BLaER1 treated with 17β-estradiol and CSF1 and Interleukin-3, amounts not matched to agents 10 nM and 100 nM (cell line): Measurements from ENCODE around the gene USP33.
"Not testable (repeated sequence)": the region's sequence is repeated elsewhere in the genome, so short reads cannot be mapped to it uniquely, and the experiment has no call there.

ENCODE experiments used
- H3K27ac ChIP-seq, 11 experiments: shearing (Covaris generic); formaldehyde crosslinking; 2 replicates each; pipeline ENCODE4 v1.8.1; 2022
- H3K27me3 ChIP-seq, 11 experiments: shearing (Covaris generic); formaldehyde crosslinking; 2 replicates each; pipeline ENCODE4 v1.8.1; 2022
- H3K36me3 ChIP-seq, 11 experiments: shearing (Covaris generic); formaldehyde crosslinking; 2 replicates each; pipeline ENCODE4 v1.8.1; 2022
- H3K4me1 ChIP-seq, 10 experiments: shearing (Covaris generic); formaldehyde crosslinking; 2 replicates each; pipeline ENCODE4 v1.8.1; 2022
- H3K4me2 ChIP-seq, 11 experiments: shearing (Covaris generic); formaldehyde crosslinking; 2 replicates each; pipeline ENCODE4 v1.8.1; 2022
- H3K4me3 ChIP-seq, 10 experiments: shearing (Covaris generic); formaldehyde crosslinking; 2 replicates each; pipeline ENCODE4 v1.8.1; 2022
- H3K9ac ChIP-seq, 11 experiments: shearing (Covaris generic); formaldehyde crosslinking; 2 replicates each; pipeline ENCODE4 v1.8.1; 2022
- H3K9me3 ChIP-seq, 11 experiments: shearing (Covaris generic); formaldehyde crosslinking; replicated peaks in 1 of 11; 2 replicates each; pipeline ENCODE4 v1.8.1; 2022
- H4K20me1 ChIP-seq, 11 experiments: shearing (Covaris generic); formaldehyde crosslinking; 2 replicates each; pipeline ENCODE4 v1.8.1; 2022
- Cebpa-rat ChIP-seq, 11 experiments: shearing (Covaris generic); IDR thresholded peaks; 2 replicates each; pipeline ENCODE4 v1.8.1; 2022

USP33 gene

DNA sequence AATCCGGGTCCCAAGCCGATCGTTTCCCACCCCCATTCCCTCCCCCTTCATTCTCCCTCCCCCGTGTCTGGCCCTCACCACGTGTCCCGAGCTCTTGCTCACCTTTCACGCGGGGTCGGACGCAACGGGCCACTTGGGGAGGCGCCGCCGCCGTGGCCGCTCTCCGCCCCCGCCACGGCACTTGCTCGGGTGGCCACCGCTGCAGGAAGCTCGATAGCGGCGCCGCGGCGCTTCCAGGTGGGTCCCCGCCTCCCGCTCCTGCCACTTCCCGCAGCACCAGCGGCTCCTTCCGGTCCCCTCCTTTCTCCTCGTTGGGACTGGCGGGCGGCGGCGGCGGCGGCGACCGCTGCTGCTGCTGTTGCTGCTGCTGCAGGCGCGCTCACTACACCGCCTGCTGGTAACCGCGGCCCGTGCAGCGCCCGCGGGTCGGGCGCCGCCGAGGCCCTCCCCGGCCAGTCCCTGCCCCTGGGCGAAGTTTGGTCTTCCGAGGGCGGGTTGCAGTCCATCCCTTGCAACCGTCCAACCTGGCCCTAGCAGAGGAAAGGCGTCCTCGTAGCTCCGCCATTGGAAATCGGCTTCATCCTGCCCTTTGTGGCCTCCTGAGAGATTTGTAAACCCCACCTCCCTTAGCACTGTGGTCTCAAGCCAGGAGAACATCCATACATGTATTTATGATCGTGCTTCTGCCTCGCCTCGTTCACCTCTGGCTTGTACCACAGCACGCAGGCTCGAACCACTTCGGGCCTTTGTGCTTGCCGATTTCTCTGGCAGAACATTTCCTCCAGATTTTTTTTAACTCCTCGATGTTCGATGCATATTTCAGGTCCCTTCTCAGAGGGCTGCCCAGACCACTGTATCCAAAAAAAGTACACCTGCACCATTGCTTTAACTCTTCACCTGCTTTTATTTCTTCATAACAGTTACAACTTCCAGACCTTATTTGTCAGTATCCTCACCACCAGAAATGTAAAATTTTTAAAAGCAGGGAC, 76.2 kb downstream of the USP33 start:
- H3K4me1 ChIP-seq, result peaks cover 21 to 42% (median 32%) of the 10 kb centered on the region in 10 experiments
- peak overlapping the region; percentile 90 to 99 (median 96) for H3K27ac ChIP-seq
- H4K20me1 ChIP-seq, result peaks cover 10 to 41% (median 34%) of the 10 kb centered on the region in 11 experiments; a peak in 20 of 22 replicates
- H3K36me3 ChIP-seq, result peaks cover 0 to 12% (median 0%) of the 10 kb centered on the region in 11 experiments; a peak in 5 of 22 replicates
- H3K9ac ChIP-seq, result peak overlapping the region; percentile 87 to 99 (median 94)
- H3K4me2 ChIP-seq, result peak overlapping the region; percentile 76 to 94 (median 82)
- TF ChIP-seq Cebpa-rat (IDR thresholded peaks at IDR 0.05), result no peak
- H3K4me3 ChIP-seq, result peak overlapping the region; percentile 71 to 97 (median 86)
- H3K9me3 ChIP-seq, result no peaks in the 10 kb centered on the region
- no peaks in the 10 kb centered on the region for H3K27me3 ChIP-seq

- H3K4me1 ChIP-seq, result peaks cover 21 to 45% (median 32%) of the 10 kb centered on the region in 10 experiments
- peak within 1 kb of the TSS; percentile 71 to 97 (median 86) for H3K4me3 ChIP-seq
- peaks cover 13 to 49% (median 42%) of the 10 kb centered on the region in 11 experiments; a peak in 20 of 22 replicates for H4K20me1 ChIP-seq
- no peaks in the 10 kb centered on the region for H3K27me3 ChIP-seq
- peaks cover 0 to 10% (median 0%) of the 10 kb centered on the region in 11 experiments; a peak in 4 of 22 replicates for H3K36me3 ChIP-seq
- peak within 1 kb of the TSS; percentile 87 to 99 (median 94) for H3K9ac ChIP-seq
- no peak for TF ChIP-seq Cebpa-rat (IDR thresholded peaks at IDR 0.05)
- peak within 1 kb of the TSS; percentile 76 to 94 (median 89) for H3K4me2 ChIP-seq
- H3K9me3 ChIP-seq, result no peaks in the 10 kb centered on the region
- H3K27ac ChIP-seq, result peak within 1 kb of the TSS; percentile 90 to 99 (median 96)
Measured at GRCh38 chr1:77682460-77683159, 77.0 kb downstream of the USP33 start, which contains the start of gene ZZZ3. Gene ZZZ3, minus strand, starts transcription at chr1:77682658. Its CDS starts 49,304 bp downstream, at chr1:77633354.

- Histone ChIP-seq H3K36me3 (peaks cover 0 to 28% (median 12%) of the 10 kb centered on the region in 11 experiments; a peak in 13 of 22 replicates), H3K27ac (no peak overlapping the region), H3K4me3 (no peak overlapping the region), H3K4me2 (peak overlapping the region in 10 of 11 experiments; percentile 22 to 94 (median 32); a peak in 16 of 22 replicates), H3K4me1 (peaks cover 21 to 40% (median 30%) of the 10 kb centered on the region in 10 experiments), H3K27me3 (no peaks in the 10 kb centered on the region), H4K20me1 (peaks cover 26 to 74% (median 67%) of the 10 kb centered on the region in 11 experiments; a peak in 21 of 22 replicates), H3K9ac (no peak overlapping the region), H3K9me3 (no peaks in the 10 kb centered on the region)
- TF ChIP-seq Cebpa-rat (IDR thresholded peaks at IDR 0.05), result no peak
Measured at GRCh38 chr1:77680173-77680572, 79.5 kb downstream of the USP33 start.

DNA sequence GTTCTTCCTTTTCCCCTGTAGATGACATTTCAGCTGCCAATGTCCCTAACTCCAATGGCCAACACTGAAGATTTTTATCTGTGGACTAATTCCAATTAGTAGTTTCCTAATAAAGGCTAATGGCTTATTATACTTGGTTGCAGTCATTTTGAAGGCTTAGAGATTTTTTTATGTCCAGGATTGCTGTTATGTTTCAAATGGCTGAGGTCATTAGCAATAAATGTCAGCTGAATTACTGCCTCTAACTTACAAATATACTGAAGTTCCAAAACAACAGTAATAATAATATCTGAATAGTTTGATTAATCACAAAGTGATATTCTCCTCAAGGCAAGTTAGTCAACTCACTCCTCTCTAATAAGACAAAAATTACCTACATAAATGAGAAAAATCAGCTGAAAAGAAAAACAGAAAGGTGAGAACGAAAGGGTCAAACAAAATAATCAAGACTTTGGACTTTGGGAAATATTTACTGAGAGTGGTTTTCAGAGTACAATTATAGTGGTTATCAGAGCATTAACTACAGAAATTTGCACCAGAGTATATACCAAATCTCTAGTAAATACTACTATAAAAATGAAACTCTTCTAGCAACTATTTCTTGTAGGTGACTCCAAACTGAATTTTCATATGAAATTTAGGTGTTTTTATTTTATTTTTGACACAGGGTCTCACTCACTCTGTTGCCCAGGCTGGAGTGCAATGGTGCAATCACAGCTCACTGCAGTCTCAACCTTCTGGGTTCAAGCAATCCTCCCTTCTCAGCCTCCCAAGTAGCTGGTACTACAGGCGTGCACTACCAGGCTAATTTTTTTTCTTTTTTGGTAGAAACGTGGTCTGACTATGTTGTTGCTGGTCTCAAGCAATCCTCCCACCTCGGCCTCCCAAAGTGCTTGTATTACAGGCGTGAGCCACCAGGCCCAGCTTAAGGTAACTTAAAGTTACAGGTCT, 80.7 kb downstream of the USP33 start:
- Histone ChIP-seq H3K27ac (no peak overlapping the region), H3K4me3 (no peak overlapping the region), H4K20me1 (peaks cover 32 to 86% (median 79%) of the 10 kb centered on the region in 11 experiments; a peak in 21 of 22 replicates), H3K4me1 (peaks cover 12 to 36% (median 22%) of the 10 kb centered on the region in 10 experiments), H3K27me3 (no peaks in the 10 kb centered on the region), H3K36me3 (peaks cover 0 to 30% (median 17%) of the 10 kb centered on the region in 11 experiments; a peak in 13 of 22 replicates), H3K4me2 (peak overlapping the region in 2 of 11 experiments; percentile 28 to 94; a peak in 3 of 22 replicates), H3K9ac (no peak overlapping the region), H3K9me3 (no peaks in the 10 kb centered on the region)
- TF ChIP-seq Cebpa-rat (IDR thresholded peaks at IDR 0.05), result no peak

DNA sequence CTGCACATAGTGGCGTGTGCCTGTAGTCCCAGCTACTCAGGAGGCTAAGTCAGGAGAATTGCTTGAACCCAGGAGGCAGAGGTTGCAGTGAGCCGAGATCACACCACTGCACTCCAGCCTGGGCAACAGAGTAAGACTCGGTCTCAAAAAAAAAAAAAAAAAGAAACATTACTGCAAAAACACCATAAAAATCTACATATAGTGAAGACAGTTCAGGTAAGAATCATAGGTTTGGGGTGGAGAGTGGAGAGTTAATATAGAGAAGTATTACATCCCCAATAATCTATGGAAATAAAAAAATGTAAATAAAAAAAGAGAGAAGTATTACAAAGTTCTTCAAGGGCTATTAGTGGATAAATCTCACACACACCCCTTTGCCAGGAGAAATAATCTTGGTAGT, 84.8 kb downstream of the USP33 start:
- H3K9ac ChIP-seq, H3K4me3 ChIP-seq, H3K27ac ChIP-seq, H3K4me2 ChIP-seq, H3K9me3 ChIP-seq, H3K27me3 ChIP-seq: not testable (repeated sequence)
- Histone ChIP-seq H4K20me1 (peaks cover 49 to 100% (median 100%) of the 10 kb centered on the region in 11 experiments; a peak in 21 of 22 replicates), H3K36me3 (peaks cover 3 to 36% (median 18%) of the 10 kb centered on the region in 11 experiments; a peak in 14 of 22 replicates), H3K4me1 (peaks cover 0 to 18% (median 3%) of the 10 kb centered on the region in 10 experiments; a peak in 10 of 20 replicates)

GRCh38 chr1:77673716-77674355, 85.8 kb downstream of the USP33 start:
- Histone ChIP-seq H3K9me3 (no peaks in the 10 kb centered on the region), H4K20me1 (peaks cover 50 to 100% (median 100%) of the 10 kb centered on the region in 11 experiments; a peak in 21 of 22 replicates), H3K9ac (no peak overlapping the region), H3K4me2 (no peak overlapping the region), H3K4me1 (peaks cover 0 to 17% (median 0%) of the 10 kb centered on the region in 10 experiments; a peak in 8 of 20 replicates), H3K36me3 (peaks cover 3 to 30% (median 17%) of the 10 kb centered on the region in 11 experiments; a peak in 14 of 22 replicates), H3K27ac (no peak overlapping the region), H3K27me3 (no peaks in the 10 kb centered on the region), H3K4me3 (no peak overlapping the region)
- no peak for TF ChIP-seq Cebpa-rat (IDR thresholded peaks at IDR 0.05)

- Histone ChIP-seq H3K4me2 (no peak overlapping the region), H3K27ac (no peak overlapping the region), H3K9ac (no peak overlapping the region), H3K4me3 (no peak overlapping the region), H3K9me3 (no peaks in the 10 kb centered on the region), H3K27me3 (no peaks in the 10 kb centered on the region), H4K20me1 (peaks cover 48 to 100% (median 100%) of the 10 kb centered on the region in 11 experiments; a peak in 21 of 22 replicates), H3K36me3 (peaks cover 3 to 26% (median 17%) of the 10 kb centered on the region in 11 experiments; a peak in 14 of 22 replicates), H3K4me1 (peaks cover 0 to 17% (median 0%) of the 10 kb centered on the region in 10 experiments; a peak in 8 of 20 replicates)
- no peak for TF ChIP-seq Cebpa-rat (IDR thresholded peaks at IDR 0.05)
Measured at GRCh38 chr1:77673030-77673429, 86.6 kb downstream of the USP33 start.
